IPS-18c (cell line): ENCODE results near the gene MLXIP.

ENCODE experiments used
- H3K4me3 ChIP-seq: 2 replicates; pipeline ENCODE4 v1.7.0; 2013; ENCODE audit warnings: low read depth, mild to moderate bottlenecking, low read length, moderate library complexity; ENCODE audit not compliant: insufficient read depth
- H3K9me3 ChIP-seq: one replicate; pipeline ENCODE4 v1.6.1; 2013; ENCODE audit warnings: mild to moderate bottlenecking, low read length, moderate library complexity; ENCODE audit not compliant: control insufficient read depth, insufficient read depth

Gene MLXIP

DNA sequence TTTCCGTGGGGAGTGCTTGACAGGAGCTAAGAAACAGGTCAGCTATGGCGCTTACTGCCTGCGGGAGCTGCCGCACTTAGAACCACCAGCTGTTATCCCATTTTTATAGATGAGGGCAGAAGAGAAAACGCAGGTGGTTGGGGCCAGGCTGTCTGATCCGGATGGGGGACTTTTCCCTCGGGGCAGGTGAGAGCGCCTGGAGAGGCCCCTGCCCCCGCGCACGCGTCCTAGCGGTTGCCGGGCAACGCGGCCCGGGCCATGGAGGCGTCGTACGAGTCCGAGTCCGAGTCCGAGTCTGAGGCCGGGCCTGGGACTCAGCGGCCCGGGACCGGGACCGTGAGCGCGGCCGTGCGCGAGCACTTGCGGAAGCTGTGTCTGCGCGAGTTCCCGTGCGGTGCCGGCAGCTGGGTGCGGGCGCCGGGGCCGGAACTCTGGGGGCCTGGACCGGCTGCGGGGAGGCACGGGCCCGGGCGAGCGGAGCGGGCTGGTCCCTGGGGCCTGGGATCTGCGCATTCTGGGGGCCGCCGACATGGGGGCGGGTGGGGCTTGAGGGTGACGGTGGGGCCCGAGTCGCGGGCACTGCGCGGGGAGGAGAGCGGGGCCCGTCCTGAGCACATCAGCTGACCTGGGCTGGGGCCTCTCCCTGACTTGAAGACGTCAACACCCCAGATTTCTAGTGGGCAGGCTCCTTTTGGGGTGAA, 104.5 kb downstream of the MLXIP start, which contains the start of gene LRRC43:
Gene LRRC43, plus strand, starts transcription at position 237 of the 701 bp plus-strand sequence. Its CDS starts 22 bp downstream, at position 259.
- Histone ChIP-seq H3K4me3 (peak within 1 kb of the TSS; percentile 58), H3K9me3 (no peaks in the 10 kb centered on the region)

- Histone ChIP-seq H3K9me3 (no peaks in the 10 kb centered on the region), H3K4me3 (peak overlapping the region; percentile 58; the same call in 1 of the 2 replicates)
These were observed 105.0 kb downstream of the MLXIP start for GRCh38 chr12:122183588-122183940.

DNA sequence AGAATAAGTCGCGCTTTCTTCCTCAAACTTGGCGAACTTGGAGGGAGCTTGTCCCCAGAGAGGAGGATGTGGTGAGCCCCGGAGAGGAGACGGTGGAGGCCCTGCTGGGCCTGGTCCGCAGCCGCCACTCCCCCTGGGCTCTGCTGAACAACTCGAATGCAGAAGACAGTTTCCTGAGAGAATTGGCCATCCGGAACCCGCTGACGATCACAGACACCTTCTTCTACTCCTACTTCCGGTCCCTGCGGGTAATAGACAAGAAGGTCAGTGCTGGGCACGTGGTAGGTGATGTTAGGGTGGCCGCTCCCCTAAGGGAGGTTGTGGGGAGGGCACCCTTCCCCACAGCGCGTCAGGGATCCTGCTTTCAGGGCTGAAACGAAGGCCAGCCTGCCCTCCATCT, 106.0 kb downstream of the MLXIP start:
- Histone ChIP-seq H3K4me3 (no peak overlapping the region), H3K9me3 (no peaks in the 10 kb centered on the region)

DNA sequence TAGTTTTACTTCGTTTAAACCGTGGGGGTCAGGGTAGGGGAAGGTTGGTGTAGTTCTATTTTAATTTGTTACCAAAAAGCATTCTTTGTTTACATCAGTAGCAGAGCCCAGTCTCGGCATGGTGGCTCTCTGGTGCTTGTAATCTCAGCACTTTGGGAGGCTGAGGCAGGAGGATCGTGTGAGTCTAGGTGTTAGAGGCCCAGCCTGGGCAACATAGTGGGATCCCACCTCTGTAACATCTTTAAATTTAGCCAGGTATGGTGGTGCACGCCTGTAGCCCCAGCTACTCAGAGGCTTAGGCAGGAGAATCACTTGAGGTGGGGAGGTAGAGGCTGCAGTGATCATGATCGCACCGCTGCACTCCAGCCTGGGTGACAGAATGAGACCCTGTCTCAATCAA, 106.5 kb downstream of the MLXIP start:
- Histone ChIP-seq H3K4me3 (no peak overlapping the region), H3K9me3 (no peaks in the 10 kb centered on the region)

- Histone ChIP-seq H3K4me3 (no peak overlapping the region), H3K9me3 (no peaks in the 10 kb centered on the region)
These were observed 107.0 kb downstream of the MLXIP start for GRCh38 chr12:122185494-122186082.

DNA sequence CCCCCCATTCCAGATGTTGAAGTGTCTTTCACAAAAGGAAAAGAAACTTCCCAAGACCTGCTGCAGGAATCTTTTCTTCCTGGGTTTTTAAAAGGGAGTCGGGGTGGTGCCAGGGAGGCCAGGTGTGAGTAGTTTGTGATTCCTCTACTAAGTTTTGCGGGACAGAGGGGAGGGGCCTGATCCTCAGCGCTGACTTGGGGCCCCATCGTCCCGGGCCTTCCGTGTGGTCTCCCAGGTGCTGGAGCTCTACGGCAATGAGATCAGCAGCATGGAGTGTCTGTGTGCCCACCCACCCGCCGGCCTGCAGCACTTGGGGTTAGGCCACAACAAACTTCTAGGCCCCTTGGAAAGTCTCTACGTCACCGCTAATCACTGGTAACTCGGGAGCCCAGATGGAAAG, 108.9 kb downstream of the MLXIP start:
- Histone ChIP-seq H3K9me3 (no peaks in the 10 kb centered on the region), H3K4me3 (no peak overlapping the region)

DNA sequence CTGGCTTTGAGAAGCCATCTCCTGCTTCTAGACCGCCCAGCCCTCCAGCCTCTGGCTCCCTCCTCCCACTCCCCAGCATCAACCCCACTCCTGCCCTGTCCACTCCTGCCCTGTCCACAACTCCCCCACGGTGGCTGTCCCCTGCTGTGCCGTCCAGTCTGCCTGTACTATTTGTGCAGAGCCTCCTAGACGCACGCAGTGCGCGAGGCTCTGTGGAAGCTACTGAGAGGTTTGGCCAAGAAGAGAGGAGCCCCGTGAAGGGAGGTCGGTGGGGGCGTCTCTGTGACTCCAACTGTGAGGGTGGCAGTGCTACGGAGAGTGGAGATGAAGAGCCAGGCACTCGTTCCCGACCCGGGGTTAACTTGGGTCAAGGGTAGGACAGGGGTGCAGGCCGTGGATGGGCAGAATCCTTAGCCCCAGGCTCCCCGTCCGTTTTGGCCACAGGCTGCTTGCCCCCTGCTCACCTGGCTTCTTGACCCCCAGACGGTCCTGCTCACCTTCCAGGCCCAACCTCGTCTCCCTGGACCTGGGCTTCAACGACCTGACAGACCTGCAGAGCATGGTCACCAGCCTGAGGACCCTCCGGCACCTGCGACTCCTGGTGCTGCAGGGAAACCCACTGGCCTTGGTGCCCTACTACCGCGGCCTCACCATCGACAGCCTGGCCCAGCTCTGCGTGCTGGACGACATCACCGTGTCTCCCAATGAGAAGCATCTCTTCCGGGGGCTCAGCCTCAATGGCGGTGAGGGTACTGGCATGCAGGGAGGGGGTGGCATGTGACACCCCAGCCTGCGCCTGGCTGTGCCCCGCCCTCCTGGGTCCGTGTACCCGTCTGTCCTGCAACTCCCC, 111.3 kb downstream of the MLXIP start:
- H3K9me3 ChIP-seq, result no peaks in the 10 kb centered on the region
- no peak overlapping the region for H3K4me3 ChIP-seq

DNA sequence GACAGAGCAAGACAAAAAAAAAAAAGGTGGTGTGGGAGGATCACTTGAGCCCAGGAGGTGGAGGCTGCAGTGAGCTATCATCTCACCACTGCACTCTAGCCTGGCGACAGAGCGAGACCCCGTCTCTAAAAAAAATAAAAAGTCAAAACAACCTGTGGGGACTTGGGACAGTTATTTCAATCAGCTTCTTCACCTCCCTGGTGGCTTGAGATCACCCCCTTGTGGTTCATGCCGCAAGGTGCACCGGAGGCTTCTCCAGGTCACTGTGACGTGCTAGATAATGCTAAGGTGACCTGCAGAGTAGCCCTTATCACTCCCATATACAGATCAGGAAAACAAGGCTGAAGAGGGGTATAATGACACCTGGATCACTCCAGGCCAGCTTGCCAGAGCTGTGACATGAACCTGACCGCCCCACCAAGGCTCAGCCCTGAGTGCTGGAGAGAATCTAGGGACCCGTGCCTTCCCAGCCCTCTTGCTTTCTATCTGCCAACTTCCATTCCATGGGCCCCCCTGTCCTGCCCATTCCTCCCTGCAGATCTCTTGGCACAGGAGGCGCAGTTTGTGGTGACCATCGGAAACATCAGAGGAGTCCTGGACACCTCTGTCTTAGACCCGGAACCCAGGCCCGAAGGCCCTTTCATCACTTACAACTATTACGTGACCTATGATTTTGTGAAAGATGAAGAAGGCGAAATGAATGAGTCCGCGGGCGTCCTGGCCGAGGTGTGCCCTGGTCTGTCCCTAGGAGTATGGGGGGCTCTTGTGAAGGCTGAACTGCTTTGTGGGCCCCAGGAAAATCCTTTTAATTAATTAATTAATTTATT, 112.5 kb downstream of the MLXIP start:
- H3K9me3 ChIP-seq, result no peaks in the 10 kb centered on the region
- H3K4me3 ChIP-seq, result no peak overlapping the region

GRCh38 chr12:122192441-122192840, 113.9 kb downstream of the MLXIP start:
- no peak overlapping the region for H3K4me3 ChIP-seq
- no peaks in the 10 kb centered on the region for H3K9me3 ChIP-seq

- Histone ChIP-seq H3K4me3 (no peak overlapping the region), H3K9me3 (no peaks in the 10 kb centered on the region)
These were observed 116.2 kb downstream of the MLXIP start for GRCh38 chr12:122194804-122195203.

GRCh38 chr12:122195405-122195804, 116.8 kb downstream of the MLXIP start:
- no peaks in the 10 kb centered on the region for H3K9me3 ChIP-seq
- no peak overlapping the region for H3K4me3 ChIP-seq
